Transverse colon (tissue), 4 donors: ENCODE results near the gene GAS7. TPM values are rescaled to one million over a fixed set of nuclear protein-coding genes. Genes with fewer than 3 reads are reported as not detected.
"Not testable (repeated sequence)": the region's sequence is repeated elsewhere in the genome, so short reads cannot be mapped to it uniquely, and the experiment has no call there.

ENCODE experiments used
- DNase-seq: peaks from one replicate; pipeline ENCODE4 v3.0.0-alpha.2; 2019
- H3K27ac ChIP-seq, 4 donors: fragments of 200-600 bp; sonication (generic); 2 replicates each; pipeline ENCODE4 v1.5.1; 2016 to 2018; ENCODE audit warnings: inconsistent platforms in 4 of 4
- H3K27me3 ChIP-seq: fragments of 200-600 bp; sonication (generic); 2 replicates; pipeline ENCODE4 v1.5.1; 2017; ENCODE audit warnings: inconsistent platforms
- H3K36me3 ChIP-seq, 4 donors: fragments of 200-600 bp; sonication (generic); 2 replicates each; pipeline ENCODE4 v1.5.1; 2017 to 2019; ENCODE audit warnings: inconsistent platforms in 4 of 4
- H3K4me1 ChIP-seq, 4 donors: fragments of 200-600 bp; sonication (generic); 2 replicates each; pipeline ENCODE4 v1.5.1; 2017 to 2020; ENCODE audit warnings: inconsistent platforms in 4 of 4
- H3K4me3 ChIP-seq, 4 donors: fragments of 200-600 bp; sonication (generic); 1 replicate in 1 of 4; 2 replicates in 3 of 4; pipeline versions ENCODE4 v1.5.1 to v1.6.1; 2017 to 2019; ENCODE audit warnings: inconsistent platforms in 4 of 4
- H3K9me3 ChIP-seq, 2 donors: fragments of 200-600 bp; sonication (generic); 2 replicates each; pipeline ENCODE4 v1.5.1; 2017 to 2019; ENCODE audit warnings: inconsistent platforms in 2 of 2
- CTCF ChIP-seq, 5 experiments: fragments of 200-600 bp in 3 of 5; fragments of 450-650 bp in 2 of 5; sonication (generic) in 3 of 5; IDR thresholded peaks; 1 replicate in 2 of 5; 2 replicates in 3 of 5; pipeline ENCODE4 v1.5.1; 2016 to 2017; ENCODE audit warnings: antibody characterized with exemption in 5 of 5, inconsistent platforms in 3 of 5, mild to moderate bottlenecking in 2 of 5, moderate library complexity in 1 of 5
- EP300 ChIP-seq: sonication (generic); formaldehyde crosslinking; IDR thresholded peaks from one replicate; pipeline ENCODE4 v1.6.1; 2017; ENCODE audit warnings: antibody characterized with exemption, low read depth
- POLR2A ChIP-seq: fragments of 450-650 bp; IDR thresholded peaks from one replicate; pipeline ENCODE4 v1.6.1; 2016; ENCODE audit warnings: antibody characterized with exemption, mild to moderate bottlenecking, moderate library complexity
- POLR2AphosphoS5 ChIP-seq, 3 donors: sonication (generic); formaldehyde crosslinking; IDR thresholded peaks; one replicate each; pipeline ENCODE4 v1.6.1; 2016; ENCODE audit warnings: antibody characterized with exemption in 3 of 3
- WGBS, 2 donors: methylation state at CpG; one replicate each; pipeline ENCODE4 v1.1.5; 2018; ENCODE audit warnings: low coverage in 1 of 2; 5-methylcytosine and 5-hydroxymethylcytosine counted together
- in situ Hi-C, 4 donors: fragments of 200-750 bp; cut with MboI; loops; one replicate each; pipeline versions ENCODE4 v1.15.0 to v1.15.1; 2017; ENCODE audit warnings: low sequenced_read_pairs in 3 of 4, low pct_ligation_motif_present in 1 of 4, low pct_unique_long_range_greater_than_20kb in 1 of 4
- intact Hi-C: fragments of 100-400 bp; cut with DNase I; formaldehyde crosslinking; loops from one replicate; pipeline ENCODE4 v1.15.1; 2023; ENCODE audit warnings: low total_unique reads
- total RNA-seq, 4 donors: library from RNA; depleted of rRNA; stranded (reverse); fragments of >200 nt; gene quantifications; one replicate each; pipeline ENCODE4 v1.1.0, GENCODE V29; 2016

The GAS7 gene
- total RNA-seq, 4 donors from 2014 or later: 9.2 to 59.1 (median 15.2) TPM

DNA sequence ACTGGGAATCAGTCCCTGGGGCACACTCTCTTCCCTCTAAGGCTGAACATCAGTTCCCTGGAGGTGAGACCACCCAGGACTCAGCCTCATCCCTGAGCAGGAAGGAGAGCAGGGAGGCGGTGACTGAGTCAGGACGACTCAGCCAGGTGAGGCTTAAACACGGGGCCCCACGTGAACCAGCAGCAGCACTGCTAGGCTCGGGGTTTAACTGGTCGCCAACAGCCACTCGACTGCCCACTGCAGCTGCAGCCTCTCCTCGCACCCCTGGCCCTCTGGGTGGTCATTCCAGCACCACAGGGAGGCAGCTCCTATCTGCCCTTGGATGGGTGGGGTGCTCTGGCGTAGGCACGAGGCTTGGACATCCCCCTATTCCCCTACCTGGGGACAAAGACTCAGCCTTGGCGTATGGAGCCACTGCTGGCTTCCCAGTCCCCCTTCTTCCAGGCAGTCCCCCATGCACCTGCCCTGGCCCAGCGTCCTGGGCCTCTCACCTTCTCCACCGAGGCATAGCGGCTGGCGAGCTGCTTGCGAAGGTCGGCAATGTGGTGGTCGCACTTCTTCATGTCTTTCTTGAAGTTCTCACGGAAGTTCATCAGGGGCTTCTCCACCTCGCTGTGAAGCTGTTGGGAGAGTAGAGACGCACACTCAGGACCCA lies 272.1 kb downstream of the GAS7 start:
- Histone ChIP-seq H3K36me3 (no peaks in the 10 kb centered on the region), H3K9me3 (no peaks in the 10 kb centered on the region), H3K4me3 (no peak overlapping the region), H3K27ac (no peak overlapping the region), H3K4me1 (peaks cover 0 to 3% (median 0%) of the 10 kb centered on the region in 4 donors), H3K27me3 (no peaks in the 10 kb centered on the region)
- in situ Hi-C loops (loop anchor here in 1 of 4 donors (10.0 kb wide), 1 partner anchor 689 kb away; no protein-coding TSS in a partner anchor), intact Hi-C loops (loop anchor here (10.0 kb wide), 2 partner anchors 299 to 689 kb away; no protein-coding TSS in a partner anchor)
- no peak for DNase-seq
- no peak for TF ChIP-seq EP300
- TF ChIP-seq CTCF (IDR thresholded peaks at IDR 0.05): no peak
- TF ChIP-seq POLR2A: no peak
- no peak for TF ChIP-seq POLR2AphosphoS5 (IDR thresholded peaks at IDR 0.05)
- 81 to 82% methylated on average over 3 to 19 of the region's 21 CpGs for WGBS, 2 donors

GRCh38 chr17:9925457-9925856 lies 272.9 kb downstream of the GAS7 start:
- H3K36me3 ChIP-seq: no peaks in the 10 kb centered on the region
- no peak for DNase-seq
- TF ChIP-seq POLR2AphosphoS5 (IDR thresholded peaks at IDR 0.05) (no peak), CTCF (IDR thresholded peaks at IDR 0.05) (no peak), EP300 (no peak), POLR2A (no peak)
- no peaks in the 10 kb centered on the region for H3K27me3 ChIP-seq
- H3K4me3 ChIP-seq: no peak overlapping the region
- intact Hi-C loops (loop anchor here (10.0 kb wide), 2 partner anchors 299 to 689 kb away; no protein-coding TSS in a partner anchor), in situ Hi-C loops (loop anchor here in 1 of 4 donors (10.0 kb wide), 1 partner anchor 689 kb away; no protein-coding TSS in a partner anchor)
- H3K27ac ChIP-seq: no peak overlapping the region
- H3K9me3 ChIP-seq: no peaks in the 10 kb centered on the region
- H3K4me1 ChIP-seq: peaks cover 0 to 3% (median 0%) of the 10 kb centered on the region in 4 donors
- WGBS, 2 donors: 74% methylated on average over 11 of the region's 11 CpGs; no CpG with 5 or more reads in 1 of the 2 donors

DNA sequence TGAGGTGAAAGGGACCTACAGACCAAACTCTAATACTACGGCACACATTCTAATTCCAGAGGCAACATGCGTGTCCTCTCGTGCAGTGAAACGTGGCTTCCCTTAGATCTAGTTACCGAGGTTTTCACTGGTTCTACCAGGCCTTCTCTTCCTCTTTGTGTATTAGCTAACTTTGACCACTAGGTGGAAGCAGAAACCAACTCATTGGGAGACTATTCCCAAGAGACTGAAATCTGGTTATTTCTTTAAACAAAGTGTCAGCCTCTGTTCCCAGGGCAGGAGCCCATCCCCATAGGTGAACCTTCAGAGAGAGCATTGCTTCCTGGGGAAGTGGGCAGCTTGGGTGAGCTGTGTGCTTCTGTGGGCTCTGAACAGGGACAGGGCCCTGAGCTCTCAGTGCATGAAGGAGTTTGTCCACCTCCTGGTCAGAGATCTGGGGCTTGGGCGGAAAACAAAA lies 273.6 kb downstream of the GAS7 start:
- no peaks in the 10 kb centered on the region for H3K27me3 ChIP-seq
- no peak for DNase-seq
- intact Hi-C loops (loop anchor here (10.0 kb wide), 2 partner anchors 300 to 690 kb away; no protein-coding TSS in a partner anchor), in situ Hi-C loops (loop anchor here in 2 of 4 donors (10.0 to 25.0 kb wide), 2 partner anchors 688 to 690 kb away; no protein-coding TSS in a partner anchor)
- H3K36me3 ChIP-seq: no peaks in the 10 kb centered on the region
- no peaks in the 10 kb centered on the region for H3K9me3 ChIP-seq
- TF ChIP-seq CTCF (IDR thresholded peaks at IDR 0.05) (peak; percentile 70 to 89 (median 75)), POLR2AphosphoS5 (IDR thresholded peaks at IDR 0.05) (no peak), EP300 (no peak)
- no peak overlapping the region for H3K4me3 ChIP-seq
- peaks cover 0 to 3% (median 0%) of the 10 kb centered on the region in 4 donors for H3K4me1 ChIP-seq
- no peak overlapping the region for H3K27ac ChIP-seq
- 10 to 19% methylated on average over 5 to 6 of the region's 6 CpGs for WGBS, 2 donors

GRCh38 chr17:9922012-9922848 lies 276.2 kb downstream of the GAS7 start:
- no peak for DNase-seq
- Histone ChIP-seq H3K9me3 (no peaks in the 10 kb centered on the region), H3K27me3 (no peaks in the 10 kb centered on the region), H3K4me1 (no peaks in the 10 kb centered on the region), H3K36me3 (no peaks in the 10 kb centered on the region), H3K27ac (no peak overlapping the region), H3K4me3 (no peak overlapping the region)
- 87 to 95% methylated on average over 11 to 14 of the region's 14 CpGs for WGBS, 2 donors
- no peak for TF ChIP-seq POLR2AphosphoS5 (IDR thresholded peaks at IDR 0.05)
- in situ Hi-C loops (loop anchor here in 2 of 4 donors (10.0 to 25.0 kb wide), 2 partner anchors 690 to 693 kb away; no protein-coding TSS in a partner anchor), intact Hi-C loops (loop anchor here (10.0 kb wide), 2 partner anchors 303 to 693 kb away; no protein-coding TSS in a partner anchor)

GRCh38 chr17:9921216-9921615 lies 277.2 kb downstream of the GAS7 start:
- in situ Hi-C loops: loop anchor here in 2 of 4 donors (10.0 to 25.0 kb wide), 2 partner anchors 691 to 694 kb away; no protein-coding TSS in a partner anchor
- not testable (repeated sequence) for H3K27me3 ChIP-seq, DNase-seq, H3K36me3 ChIP-seq, H3K4me1 ChIP-seq, H3K9me3 ChIP-seq, H3K4me3 ChIP-seq, H3K27ac ChIP-seq
- intact Hi-C loops: loop anchor here (10.0 kb wide), 2 partner anchors 304 to 694 kb away; no protein-coding TSS in a partner anchor
- 84 to 93% methylated on average over 5 to 13 of the region's 13 CpGs for WGBS, 2 donors
